Heart right ventricle (tissue), 16 donors: Measurements from ENCODE around the gene NELL1. TPM values are rescaled to one million over a fixed set of nuclear protein-coding genes. Genes with fewer than 3 reads are reported as not detected.

Experiments used
- ATAC-seq, 8 donors: fragments of 200-7000 bp; cut with Tn5 transposase; one replicate each; pipeline ENCODE4 v1.9.1; 2020; ENCODE audit warnings: mild to moderate bottlenecking in 8 of 8, moderate library complexity in 8 of 8, moderate number of reproducible peaks in 1 of 8
- DNase-seq, 2 donors: peaks; one replicate each; pipeline ENCODE4 v3.0.0-alpha.2; 2020
- H3K27ac ChIP-seq, 10 donors: fragments of 200-600 bp; sonication (generic) in 2 of 10; one replicate each; pipeline versions ENCODE4 v1.5.0 to v1.8.0; 2020 to 2022; ENCODE audit warnings: mild to moderate bottlenecking in 3 of 10
- H3K27me3 ChIP-seq, 7 donors: fragments of 200-600 bp; one replicate each; pipeline ENCODE4 v1.8.0; 2021 to 2022; ENCODE audit warnings: mild to moderate bottlenecking in 2 of 7
- H3K36me3 ChIP-seq, 9 donors: fragments of 200-600 bp; sonication (generic) in 1 of 9; one replicate each; pipeline versions ENCODE4 v1.5.0 to v1.8.0; 2020 to 2022; ENCODE audit warnings: mild to moderate bottlenecking in 2 of 9
- H3K4me1 ChIP-seq, 9 donors: fragments of 200-600 bp; sonication (generic) in 1 of 9; one replicate each; pipeline versions ENCODE4 v1.5.0 to v1.8.0; 2020 to 2022; ENCODE audit warnings: mild to moderate bottlenecking in 4 of 9
- H3K4me3 ChIP-seq, 10 donors: fragments of 200-600 bp; sonication (generic) in 2 of 10; one replicate each; pipeline versions ENCODE4 v1.5.0 to v1.8.0; 2020 to 2022; ENCODE audit warnings: mild to moderate bottlenecking in 7 of 10, moderate library complexity in 2 of 10
- H3K9me3 ChIP-seq, 11 donors: fragments of 200-600 bp in 10 of 11; sonication (generic) in 2 of 11; one replicate each; pipeline versions ENCODE4 v1.5.0 to v1.8.0; 2013 to 2022; ENCODE audit warnings: mild to moderate bottlenecking in 2 of 11, control low read depth in 1 of 11, moderate library complexity in 1 of 11
- CTCF ChIP-seq, 9 donors: fragments of 200-600 bp; sonication (generic) in 2 of 9; IDR thresholded peaks; one replicate each; pipeline versions ENCODE4 v1.5.0 to v1.8.0; 2021 to 2022; ENCODE audit warnings: antibody characterized with exemption in 9 of 9, mild to moderate bottlenecking in 5 of 9, moderate library complexity in 1 of 9
- WGBS, 2 donors: extraction: QIAGEN DNeasy Blood & Tissue Kit; methylation state at CpG; one replicate each; pipeline ENCODE4 v1.1.7; 2013; ENCODE audit warnings: inconsistent platforms in 1 of 2; 5-methylcytosine and 5-hydroxymethylcytosine counted together
- intact Hi-C, 10 donors: fragments of 100-400 bp; cut with DNase I; formaldehyde crosslinking; loops; one replicate each; pipeline versions ENCODE4 v1.11.1 to v1.14.2; 2022
- long read RNA-seq, 3 donors: library from polyadenylated mRNA; unstranded; transcript quantifications; one replicate each; pipeline ENCODE4 v2.0.0, GENCODE V29; 2020 to 2021
- polyA plus RNA-seq, 2 donors: library from polyadenylated mRNA; stranded (reverse); fragments of 200-250 nt; gene quantifications; one replicate each; pipeline ENCODE4 v1.2.3, GENCODE V29; 2013
- total RNA-seq, 10 donors: library from RNA; stranded (reverse); fragmentation: NEBNext Ultra II Directional in 3 of 10; extraction: Animal tissue kit (Norgen Biotek cat#: 25700) in 3 of 10; gene quantifications; one replicate each; pipeline versions ENCODE4 v1.2.1 to v1.2.4, GENCODE V29; 2021 to 2023
- donor health status: Arrhythmogenic right ventricular cardiomyopathy.
- donor health status: ischemic (EF 13 %, LVEDD 7.1; RV severe dilation, severe dysfunction).
- donor health status: healthy with polysubstance abuse.
- donor health status: DM: no; HTN: yes; CAD: no.
- donor health status: DM: no; HTN: no; CAD: no.
- donor health status: ischemic (EF 25% LVEDD 6.9; RV normal size, moderate dysfunction).
- donor health status: ischemic (EF 25% LVEDD 5.7; RV mildly dilated, moderate dysfunction).
- donor health status: healthy.
- donor health status: DM: yes; HTN: yes; CAD: no.
- donor health status: Ischemic cardiomyopathy.
- donor health status: ischemic (EF 35%, LVEDD 5.7; RV mildly dilated, moderate dysfunction).
- donor health status: nonischemic (EF 11% LVEDD 7.7; RV severe dilation, severe dysfunction).
- donor health status: DM: yes; HTN: yes; CAD: no.
- donor health status: PGD.
- donor health status: ischemic (EF 29% LVEDD 5.4; RV normal size, mild dysfunction).
- donor health status: nonischemic (EF 23%, LVEDD 6.1; RV moderate dilation, normal function).

NELL1 gene
- total RNA-seq (not detected), polyA plus RNA-seq (not detected)
- long read RNA-seq, donor 1: 0 reads
- long read RNA-seq, donor 2: 0 reads
- long read RNA-seq, donor 3: 0 reads

GRCh38 chr11:20668844-20669819, at the start of gene NELL1:
NELL1 (plus strand) TSS chr11:20669586.
- Histone ChIP-seq H3K27ac (no peak within 1 kb of the TSS), H3K4me3 (peak within 1 kb of the TSS in 9 of 10 donors; percentile 9 to 42 (median 19)), H3K27me3 (peaks cover 4 to 88% (median 73%) of the 10 kb centered on the region in 7 donors), H3K9me3 (no peaks in the 10 kb centered on the region), H3K36me3 (no peaks in the 10 kb centered on the region), H3K4me1 (peaks cover 0 to 14% (median 5%) of the 10 kb centered on the region in 9 donors)
- WGBS, 2 donors: 1% methylated on average over 85 to 93 of the region's 93 CpGs
- intact Hi-C loops: no loop called here
- no peak for DNase-seq
- no peak for TF ChIP-seq CTCF (IDR thresholded peaks at IDR 0.05)
- no peak for ATAC-seq

DNA sequence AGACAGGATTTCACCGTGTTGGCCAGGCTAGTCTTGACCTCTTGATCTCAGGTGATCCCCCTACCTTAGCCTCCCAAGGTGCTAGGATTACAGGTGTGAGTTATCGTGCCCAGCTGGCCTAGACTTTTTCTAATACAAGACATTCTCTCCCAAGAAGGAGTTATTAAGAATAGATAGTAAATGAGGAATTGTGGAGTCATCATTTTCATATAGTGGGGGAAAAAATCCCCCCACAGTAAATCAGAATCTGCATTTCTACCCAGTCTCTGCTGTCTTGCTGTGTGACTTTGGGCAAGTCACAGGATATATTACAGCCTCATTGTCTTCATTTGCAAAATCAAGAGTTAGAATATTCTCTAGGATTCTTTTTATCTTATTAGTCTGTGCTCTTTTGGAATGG, 48.4 kb upstream of the NELL1 start:
- H3K27me3 ChIP-seq: peaks cover 0 to 9% (median 0%) of the 10 kb centered on the region in 7 donors
- no peak for ATAC-seq
- H3K4me1 ChIP-seq: peaks cover 0 to 4% (median 0%) of the 10 kb centered on the region in 9 donors
- intact Hi-C loops: no loop called here
- TF ChIP-seq CTCF (IDR thresholded peaks at IDR 0.05): no peak
- no peak for DNase-seq
- H3K4me3 ChIP-seq: no peak overlapping the region
- H3K27ac ChIP-seq: no peak overlapping the region
- H3K9me3 ChIP-seq: no peaks in the 10 kb centered on the region
- no peaks in the 10 kb centered on the region for H3K36me3 ChIP-seq
- 68 to 69% methylated on average over 2 of the region's 2 CpGs for WGBS, 2 donors

DNA sequence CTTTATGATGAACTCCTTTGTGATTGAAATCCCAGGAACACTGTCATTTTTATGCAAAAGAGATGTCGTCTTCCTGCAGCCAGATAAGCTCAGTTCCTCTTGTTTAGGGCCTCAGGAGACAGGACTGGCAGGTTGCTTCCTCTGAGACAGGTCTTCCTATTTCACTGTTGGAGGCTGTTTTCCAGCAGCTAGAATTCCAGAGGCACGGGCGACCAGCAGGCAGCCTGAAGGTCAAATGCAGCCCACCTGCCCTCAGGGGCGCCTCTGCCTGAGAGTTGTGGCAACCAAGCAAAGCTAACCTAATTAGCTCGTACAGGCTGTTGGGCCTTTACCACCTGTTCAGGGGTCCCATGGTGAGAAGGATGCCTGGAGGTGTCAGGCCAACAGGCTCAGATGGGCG, 47.7 kb upstream of the NELL1 start:
- Histone ChIP-seq H3K9me3 (no peaks in the 10 kb centered on the region), H3K27ac (no peak overlapping the region), H3K4me1 (peaks cover 0 to 4% (median under 1%) of the 10 kb centered on the region in 9 donors), H3K36me3 (no peaks in the 10 kb centered on the region), H3K4me3 (no peak overlapping the region), H3K27me3 (peaks cover 0 to 2% (median 0%) of the 10 kb centered on the region in 7 donors)
- ATAC-seq: no peak
- no peak for TF ChIP-seq CTCF (IDR thresholded peaks at IDR 0.05)
- intact Hi-C loops: no loop called here
- DNase-seq: no peak
- 37 to 47% methylated on average over 6 of the region's 6 CpGs for WGBS, 2 donors

DNA sequence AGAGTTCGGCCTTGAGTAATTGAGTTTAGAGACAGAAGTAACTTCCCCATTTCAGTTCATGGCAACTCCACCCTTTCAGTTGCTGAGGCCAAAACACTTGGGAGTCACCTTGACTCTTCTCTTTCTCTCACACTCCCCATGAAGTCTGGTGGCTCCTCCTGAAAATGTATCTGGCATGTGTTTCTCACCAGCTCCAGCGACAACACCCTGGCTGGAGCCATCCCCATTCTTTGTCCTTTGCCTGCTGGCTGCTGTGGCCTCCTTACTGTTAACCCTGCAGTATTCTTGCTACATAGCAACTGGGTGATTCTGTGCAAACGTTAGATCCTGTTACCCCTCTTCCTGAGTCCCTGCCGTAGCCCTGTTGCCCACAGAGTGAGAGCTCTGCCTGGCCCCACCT, 46.1 kb upstream of the NELL1 start:
- DNase-seq: no peak
- ATAC-seq: peak in 3 of 8 donors; percentile 14 to 63 (median 54)
- H3K36me3 ChIP-seq: no peaks in the 10 kb centered on the region
- H3K4me3 ChIP-seq: no peak overlapping the region
- peaks cover 0 to 9% (median 0%) of the 10 kb centered on the region in 9 donors for H3K4me1 ChIP-seq
- no peak overlapping the region for H3K27ac ChIP-seq
- intact Hi-C loops: no loop called here
- H3K27me3 ChIP-seq: no peaks in the 10 kb centered on the region
- no peak for TF ChIP-seq CTCF (IDR thresholded peaks at IDR 0.05)
- no peaks in the 10 kb centered on the region for H3K9me3 ChIP-seq
- 32 to 46% methylated on average over 4 of the region's 4 CpGs for WGBS, 2 donors
